ENCODE measurements around the gene GBF1. TPM values are rescaled to one million over a fixed set of nuclear protein-coding genes. Genes with fewer than 3 reads are reported as not detected.

The GBF1 gene
- total RNA-seq, 4 donors from 2014 or later = 73.4 to 98.5 (median 95.8) TPM

DNA sequence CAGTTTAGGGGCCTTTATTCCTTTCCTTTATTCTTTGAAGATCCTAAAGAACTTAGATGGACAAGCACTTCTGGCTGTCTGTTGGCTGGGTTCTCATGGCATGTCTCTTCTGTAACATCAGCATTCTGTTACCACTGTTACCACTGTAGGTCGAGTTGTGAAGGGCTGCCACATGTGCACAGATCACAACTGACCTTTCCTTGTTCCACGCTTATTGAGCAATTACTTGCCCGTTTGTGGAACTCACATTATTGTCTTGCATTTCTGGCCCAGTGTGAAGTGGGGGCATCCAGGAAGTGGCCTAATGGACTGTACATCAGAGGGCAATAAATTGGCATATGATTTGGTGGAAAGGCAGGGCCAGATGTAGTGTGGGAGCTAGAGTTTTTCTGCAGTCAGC is 23.7 kb downstream of the GBF1 start:
- DNase-seq = no peak
- no peaks in the 10 kb centered on the region for H3K27me3 ChIP-seq
- no peaks in the 10 kb centered on the region for H3K9me3 ChIP-seq
- H3K27ac ChIP-seq = peak overlapping the region in 1 of 4 donors; percentile 14
- peaks cover 0 to 23% (median 0%) of the 10 kb centered on the region in 3 donors for H3K36me3 ChIP-seq
- peaks cover 0 to 18% (median 0%) of the 10 kb centered on the region in 4 donors for H3K4me1 ChIP-seq
- H3K4me3 ChIP-seq = no peak overlapping the region
- no peak for TF ChIP-seq POLR2A (IDR thresholded peaks at IDR 0.05)
- TF ChIP-seq, protein P1, sequence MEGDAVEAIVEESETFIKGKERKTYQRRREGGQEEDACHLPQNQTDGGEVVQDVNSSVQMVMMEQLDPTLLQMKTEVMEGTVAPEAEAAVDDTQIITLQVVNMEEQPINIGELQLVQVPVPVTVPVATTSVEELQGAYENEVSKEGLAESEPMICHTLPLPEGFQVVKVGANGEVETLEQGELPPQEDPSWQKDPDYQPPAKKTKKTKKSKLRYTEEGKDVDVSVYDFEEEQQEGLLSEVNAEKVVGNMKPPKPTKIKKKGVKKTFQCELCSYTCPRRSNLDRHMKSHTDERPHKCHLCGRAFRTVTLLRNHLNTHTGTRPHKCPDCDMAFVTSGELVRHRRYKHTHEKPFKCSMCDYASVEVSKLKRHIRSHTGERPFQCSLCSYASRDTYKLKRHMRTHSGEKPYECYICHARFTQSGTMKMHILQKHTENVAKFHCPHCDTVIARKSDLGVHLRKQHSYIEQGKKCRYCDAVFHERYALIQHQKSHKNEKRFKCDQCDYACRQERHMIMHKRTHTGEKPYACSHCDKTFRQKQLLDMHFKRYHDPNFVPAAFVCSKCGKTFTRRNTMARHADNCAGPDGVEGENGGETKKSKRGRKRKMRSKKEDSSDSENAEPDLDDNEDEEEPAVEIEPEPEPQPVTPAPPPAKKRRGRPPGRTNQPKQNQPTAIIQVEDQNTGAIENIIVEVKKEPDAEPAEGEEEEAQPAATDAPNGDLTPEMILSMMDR (IDR thresholded peaks at IDR 0.05) = no peak

DNA sequence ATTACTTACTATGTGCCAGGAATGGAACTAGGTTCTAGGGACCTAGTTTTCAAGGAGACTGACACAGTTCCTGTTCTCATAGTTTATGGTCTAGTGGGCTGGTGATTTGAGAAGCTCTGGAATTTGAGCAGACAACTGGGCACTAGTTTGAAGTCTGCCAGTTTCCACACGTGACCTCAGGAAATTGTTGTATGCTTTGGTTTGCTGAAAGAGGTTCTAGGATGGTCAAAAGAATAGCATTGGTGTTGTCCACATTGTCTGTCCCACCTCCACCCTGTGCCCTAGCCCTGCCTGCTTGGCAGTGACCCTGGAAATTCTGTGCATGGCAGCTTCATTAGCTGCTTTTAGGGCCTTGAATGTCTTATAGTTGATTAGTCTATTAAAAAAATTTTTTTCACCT is 28.7 kb downstream of the GBF1 start:
- no peak overlapping the region for H3K27ac ChIP-seq
- TF ChIP-seq, protein P1 (IDR thresholded peaks at IDR 0.05) = no peak
- TF ChIP-seq POLR2A (IDR thresholded peaks at IDR 0.05) = no peak
- no peak overlapping the region for H3K4me3 ChIP-seq
- no peak for DNase-seq
- no peaks in the 10 kb centered on the region for H3K9me3 ChIP-seq
- no peaks in the 10 kb centered on the region for H3K36me3 ChIP-seq
- peaks cover 0 to 4% (median 0%) of the 10 kb centered on the region in 4 donors for H3K4me1 ChIP-seq
- H3K27me3 ChIP-seq = no peaks in the 10 kb centered on the region

DNA sequence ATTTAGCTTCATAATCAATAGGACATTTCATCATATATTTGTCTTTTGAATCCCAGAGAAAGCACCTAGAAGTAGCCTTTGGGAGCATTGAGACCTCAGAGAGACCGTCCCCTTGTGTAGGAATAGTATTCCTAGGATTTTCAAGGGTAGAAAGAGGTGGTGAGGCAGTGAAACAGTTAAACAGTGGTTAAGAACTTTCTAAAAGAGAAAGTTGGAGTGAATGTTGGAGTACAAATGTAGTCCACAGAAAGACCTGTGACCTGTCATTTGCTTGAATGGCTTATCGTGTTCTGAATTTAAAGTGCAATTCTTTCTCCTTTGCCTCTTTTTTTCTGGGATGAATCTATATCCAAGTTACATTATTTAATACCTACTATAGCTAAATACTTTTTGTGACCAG is 30.0 kb downstream of the GBF1 start:
- no peaks in the 10 kb centered on the region for H3K27me3 ChIP-seq
- H3K9me3 ChIP-seq = no peaks in the 10 kb centered on the region
- peaks cover 0 to 10% (median 0%) of the 10 kb centered on the region in 4 donors for H3K4me1 ChIP-seq
- H3K27ac ChIP-seq = no peak overlapping the region
- H3K4me3 ChIP-seq = no peak overlapping the region
- no peak for DNase-seq
- TF ChIP-seq, protein P1 (IDR thresholded peaks at IDR 0.05) = no peak
- no peak for TF ChIP-seq POLR2A (IDR thresholded peaks at IDR 0.05)
- H3K36me3 ChIP-seq = no peaks in the 10 kb centered on the region

DNA sequence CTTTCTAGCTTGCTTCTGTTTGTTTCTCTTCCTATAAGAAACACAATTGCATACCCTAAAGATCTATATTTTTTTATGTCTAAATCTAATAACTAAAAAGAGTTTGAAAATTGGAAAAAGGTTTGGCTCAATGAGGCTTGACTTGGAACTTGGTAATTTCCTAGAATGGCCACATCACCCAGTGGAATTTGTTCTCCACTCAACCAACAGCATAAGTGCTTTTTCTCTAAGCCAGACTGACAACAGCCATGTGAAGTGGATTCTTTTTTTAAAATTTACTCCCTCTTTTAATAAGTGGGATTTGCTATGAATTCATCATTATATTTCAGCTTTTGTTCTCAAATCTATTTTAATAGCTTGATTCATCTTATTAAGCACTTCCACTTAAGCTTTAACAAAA is 33.8 kb downstream of the GBF1 start:
- H3K4me3 ChIP-seq = no peak overlapping the region

DNA sequence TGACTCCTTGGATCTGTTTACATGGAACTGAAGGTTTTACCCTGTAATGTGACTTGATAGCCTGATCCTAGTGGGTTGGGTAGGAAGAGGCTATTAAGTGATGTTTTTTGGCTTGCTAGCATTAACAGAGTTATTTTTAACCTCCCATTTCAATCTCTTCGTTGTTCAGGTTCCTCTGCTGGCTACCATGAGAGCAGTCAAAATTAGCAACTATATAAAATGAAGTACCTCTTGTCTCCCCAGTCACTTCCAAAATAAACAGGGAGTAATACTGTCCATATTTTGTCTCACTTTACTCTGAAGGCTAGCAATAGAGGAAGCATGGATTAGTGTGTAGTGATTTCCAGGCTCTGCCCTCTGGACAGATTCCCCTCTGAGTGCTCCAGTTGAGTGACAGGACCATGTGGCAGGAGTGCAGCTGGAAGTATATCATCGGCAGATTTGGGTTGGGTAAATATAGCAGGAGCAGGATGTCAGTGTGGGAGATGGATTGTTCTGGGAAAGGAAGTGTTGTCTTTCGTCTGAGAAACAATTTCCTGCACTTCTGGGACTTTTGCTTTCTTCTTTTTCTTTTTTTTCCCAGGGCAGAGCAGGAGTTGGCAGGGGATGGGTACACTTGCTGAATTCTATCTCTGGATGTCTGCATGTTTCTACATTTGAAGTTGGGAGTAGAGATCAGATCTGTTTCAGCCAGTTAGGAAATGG is 35.2 kb downstream of the GBF1 start:
- H3K27ac ChIP-seq = no peak overlapping the region
- H3K27me3 ChIP-seq = no peaks in the 10 kb centered on the region
- no peaks in the 10 kb centered on the region for H3K9me3 ChIP-seq
- TF ChIP-seq POLR2A (IDR thresholded peaks at IDR 0.05) = no peak
- TF ChIP-seq, protein P1 (IDR thresholded peaks at IDR 0.05) = no peak
- H3K36me3 ChIP-seq = peaks cover 0 to 4% (median 0%) of the 10 kb centered on the region in 3 donors
- DNase-seq = no peak
- peaks cover 0 to 18% (median 0%) of the 10 kb centered on the region in 4 donors for H3K4me1 ChIP-seq
- no peak overlapping the region for H3K4me3 ChIP-seq

More for the DNA sequence above, 33.8 kb downstream of the GBF1 start:
- DNase-seq = no peak
- Histone ChIP-seq H3K27ac (no peak overlapping the region), H3K36me3 (peaks cover 0 to 4% (median 0%) of the 10 kb centered on the region in 3 donors), H3K9me3 (no peaks in the 10 kb centered on the region), H3K4me1 (peaks cover 0 to 18% (median 0%) of the 10 kb centered on the region in 4 donors), H3K27me3 (no peaks in the 10 kb centered on the region)
- no peak for TF ChIP-seq POLR2A (IDR thresholded peaks at IDR 0.05)
- TF ChIP-seq, protein P1 (IDR thresholded peaks at IDR 0.05) = no peak

Data from Peyer's patch (tissue), 4 donors.